GM19452 (cell line): Measurements from ENCODE around the gene SLC4A8.
"Not testable (repeated sequence)": the region's sequence is repeated elsewhere in the genome, so short reads cannot be mapped to it uniquely, and the experiment has no call there.

ENCODE experiments used
- ATAC-seq: cut with Tn5 transposase; IDR thresholded peaks from one replicate; pipeline ENCODE4 v1.9.1; 2021; ENCODE audit not compliant: unreplicated experiment

The SLC4A8 gene

GRCh38 chr12:51472984-51473383 is 48.4 kb downstream of the SLC4A8 start:
- ATAC-seq: no peak

- ATAC-seq: no peak
Observed at GRCh38 chr12:51473947-51474346, 49.3 kb downstream of the SLC4A8 start.

- ATAC-seq: no peak
Observed at GRCh38 chr12:51475543-51475942, 50.9 kb downstream of the SLC4A8 start.

- no peak for ATAC-seq
Observed at GRCh38 chr12:51480978-51481377, 56.3 kb downstream of the SLC4A8 start.

- no peak for ATAC-seq
Observed at GRCh38 chr12:51482929-51483697, 58.5 kb downstream of the SLC4A8 start.

- no peak for ATAC-seq
Observed at GRCh38 chr12:51484119-51484518, 59.5 kb downstream of the SLC4A8 start.

GRCh38 chr12:51488281-51488680 is 63.6 kb downstream of the SLC4A8 start:
- no peak for ATAC-seq

GRCh38 chr12:51493281-51493680 is 68.7 kb downstream of the SLC4A8 start:
- no peak for ATAC-seq

GRCh38 chr12:51496895-51497294 is 72.3 kb downstream of the SLC4A8 start:
- ATAC-seq: no peak

GRCh38 chr12:51504851-51505250 is 80.2 kb downstream of the SLC4A8 start:
- no peak for ATAC-seq

GRCh38 chr12:51505360-51506105 is 80.9 kb downstream of the SLC4A8 start:
- no peak for ATAC-seq

- no peak for ATAC-seq
Observed at GRCh38 chr12:51507178-51507577, 82.5 kb downstream of the SLC4A8 start.

GRCh38 chr12:51508285-51508684 is 83.7 kb downstream of the SLC4A8 start:
- ATAC-seq: no peak

GRCh38 chr12:51511546-51512260 is 87.1 kb downstream of the SLC4A8 start:
- no peak for ATAC-seq

- ATAC-seq: no peak
Observed at GRCh38 chr12:51512438-51512837, 87.8 kb downstream of the SLC4A8 start.

- ATAC-seq: not testable (repeated sequence)
Observed at GRCh38 chr12:51515037-51515436, 90.4 kb downstream of the SLC4A8 start.

- ATAC-seq: no peak
Observed at GRCh38 chr12:51517316-51517715, 92.7 kb downstream of the SLC4A8 start.

- no peak for ATAC-seq
Observed at GRCh38 chr12:51517800-51518199, 93.2 kb downstream of the SLC4A8 start.

GRCh38 chr12:51519755-51520154 is 95.1 kb downstream of the SLC4A8 start:
- no peak for ATAC-seq

GRCh38 chr12:51520576-51521325 is 96.1 kb downstream of the SLC4A8 start:
- ATAC-seq: no peak
